GM23338 (cell line): Measurements from ENCODE around the gene AKNA. TPM values are rescaled to one million over a fixed set of nuclear protein-coding genes. Genes with fewer than 3 reads are reported as not detected.

Experiments used
- CREB1 ChIP-seq: fragments of 250-450 bp; sonication (Bioruptor Pico); IDR thresholded peaks from 2 replicates; pipeline ENCODE4 v1.5.0; 2020; ENCODE audit warnings: low read depth, mild to moderate bottlenecking, moderate library complexity
- EZH2phosphoT487 ChIP-seq: fragments of 200-600 bp; sonication (generic); IDR thresholded peaks from one replicate; pipeline ENCODE4 v1.8.1; 2018; ENCODE audit warnings: antibody characterized with exemption; ENCODE audit not compliant: unreplicated experiment
- JUNB ChIP-seq: IDR thresholded peaks from one replicate; pipeline ENCODE4 v1.6.1; 2016; ENCODE audit warnings: antibody characterized with exemption; ENCODE audit not compliant: unreplicated experiment
- NANOG ChIP-seq: IDR thresholded peaks from 2 replicates; pipeline ENCODE4 v1.6.1; 2016; ENCODE audit warnings: antibody characterized with exemption, borderline replicate concordance
- POLR2AphosphoS5 ChIP-seq: IDR thresholded peaks from 2 replicates; pipeline ENCODE4 v1.6.1; 2016; ENCODE audit warnings: antibody characterized with exemption, low read depth
- ZNF114 ChIP-seq: fragments of 250-450 bp; sonication (Bioruptor Pico); IDR thresholded peaks from 2 replicates; pipeline ENCODE4 v1.5.0; 2020; ENCODE audit warnings: mild to moderate bottlenecking, moderate library complexity
- ZNF331 ChIP-seq: fragments of 250-450 bp; sonication (Bioruptor Pico); IDR thresholded peaks from 2 replicates; pipeline ENCODE4 v1.5.0; 2020; ENCODE audit warnings: low read depth, mild to moderate bottlenecking, moderate library complexity
- polyA plus RNA-seq: library from polyadenylated mRNA; unstranded; fragments of >200 nt; fragmentation: Nextera tagmentation; extraction: Ambion mirVana; gene quantifications from 2 replicates; pipeline ENCODE4 v1.2.1, GENCODE V29; 2016
- total RNA-seq: library from RNA; depleted of rRNA; stranded (reverse); fragments of >200 nt; shearing (Covaris generic); gene quantifications from 2 replicates; pipeline ENCODE4 v1.2.3, GENCODE V29; 2014
- TF ChIP-seq, protein P1 (sequence below): fragments of 250-450 bp; sonication (Bioruptor Pico); IDR thresholded peaks from 2 replicates; pipeline ENCODE4 v1.5.0; 2020; ENCODE audit warnings: mild to moderate bottlenecking, moderate library complexity
- TF ChIP-seq, protein P2 (sequence below), 2 experiments: fragments of 200-600 bp in 1 of 2; sonication (generic) in 1 of 2; conservative IDR thresholded peaks; 2 replicates each; pipeline versions ENCODE4 v1.5.1 to v1.6.1; 2016 to 2017; ENCODE audit warnings: antibody characterized with exemption in 2 of 2, low read depth in 2 of 2, mild to moderate bottlenecking in 2 of 2, moderate library complexity in 1 of 2

AKNA gene
- total and polyA plus RNA-seq, 2 experiments from 2014 or later: 9.0 to 28.1 TPM

- TF ChIP-seq, protein P1, sequence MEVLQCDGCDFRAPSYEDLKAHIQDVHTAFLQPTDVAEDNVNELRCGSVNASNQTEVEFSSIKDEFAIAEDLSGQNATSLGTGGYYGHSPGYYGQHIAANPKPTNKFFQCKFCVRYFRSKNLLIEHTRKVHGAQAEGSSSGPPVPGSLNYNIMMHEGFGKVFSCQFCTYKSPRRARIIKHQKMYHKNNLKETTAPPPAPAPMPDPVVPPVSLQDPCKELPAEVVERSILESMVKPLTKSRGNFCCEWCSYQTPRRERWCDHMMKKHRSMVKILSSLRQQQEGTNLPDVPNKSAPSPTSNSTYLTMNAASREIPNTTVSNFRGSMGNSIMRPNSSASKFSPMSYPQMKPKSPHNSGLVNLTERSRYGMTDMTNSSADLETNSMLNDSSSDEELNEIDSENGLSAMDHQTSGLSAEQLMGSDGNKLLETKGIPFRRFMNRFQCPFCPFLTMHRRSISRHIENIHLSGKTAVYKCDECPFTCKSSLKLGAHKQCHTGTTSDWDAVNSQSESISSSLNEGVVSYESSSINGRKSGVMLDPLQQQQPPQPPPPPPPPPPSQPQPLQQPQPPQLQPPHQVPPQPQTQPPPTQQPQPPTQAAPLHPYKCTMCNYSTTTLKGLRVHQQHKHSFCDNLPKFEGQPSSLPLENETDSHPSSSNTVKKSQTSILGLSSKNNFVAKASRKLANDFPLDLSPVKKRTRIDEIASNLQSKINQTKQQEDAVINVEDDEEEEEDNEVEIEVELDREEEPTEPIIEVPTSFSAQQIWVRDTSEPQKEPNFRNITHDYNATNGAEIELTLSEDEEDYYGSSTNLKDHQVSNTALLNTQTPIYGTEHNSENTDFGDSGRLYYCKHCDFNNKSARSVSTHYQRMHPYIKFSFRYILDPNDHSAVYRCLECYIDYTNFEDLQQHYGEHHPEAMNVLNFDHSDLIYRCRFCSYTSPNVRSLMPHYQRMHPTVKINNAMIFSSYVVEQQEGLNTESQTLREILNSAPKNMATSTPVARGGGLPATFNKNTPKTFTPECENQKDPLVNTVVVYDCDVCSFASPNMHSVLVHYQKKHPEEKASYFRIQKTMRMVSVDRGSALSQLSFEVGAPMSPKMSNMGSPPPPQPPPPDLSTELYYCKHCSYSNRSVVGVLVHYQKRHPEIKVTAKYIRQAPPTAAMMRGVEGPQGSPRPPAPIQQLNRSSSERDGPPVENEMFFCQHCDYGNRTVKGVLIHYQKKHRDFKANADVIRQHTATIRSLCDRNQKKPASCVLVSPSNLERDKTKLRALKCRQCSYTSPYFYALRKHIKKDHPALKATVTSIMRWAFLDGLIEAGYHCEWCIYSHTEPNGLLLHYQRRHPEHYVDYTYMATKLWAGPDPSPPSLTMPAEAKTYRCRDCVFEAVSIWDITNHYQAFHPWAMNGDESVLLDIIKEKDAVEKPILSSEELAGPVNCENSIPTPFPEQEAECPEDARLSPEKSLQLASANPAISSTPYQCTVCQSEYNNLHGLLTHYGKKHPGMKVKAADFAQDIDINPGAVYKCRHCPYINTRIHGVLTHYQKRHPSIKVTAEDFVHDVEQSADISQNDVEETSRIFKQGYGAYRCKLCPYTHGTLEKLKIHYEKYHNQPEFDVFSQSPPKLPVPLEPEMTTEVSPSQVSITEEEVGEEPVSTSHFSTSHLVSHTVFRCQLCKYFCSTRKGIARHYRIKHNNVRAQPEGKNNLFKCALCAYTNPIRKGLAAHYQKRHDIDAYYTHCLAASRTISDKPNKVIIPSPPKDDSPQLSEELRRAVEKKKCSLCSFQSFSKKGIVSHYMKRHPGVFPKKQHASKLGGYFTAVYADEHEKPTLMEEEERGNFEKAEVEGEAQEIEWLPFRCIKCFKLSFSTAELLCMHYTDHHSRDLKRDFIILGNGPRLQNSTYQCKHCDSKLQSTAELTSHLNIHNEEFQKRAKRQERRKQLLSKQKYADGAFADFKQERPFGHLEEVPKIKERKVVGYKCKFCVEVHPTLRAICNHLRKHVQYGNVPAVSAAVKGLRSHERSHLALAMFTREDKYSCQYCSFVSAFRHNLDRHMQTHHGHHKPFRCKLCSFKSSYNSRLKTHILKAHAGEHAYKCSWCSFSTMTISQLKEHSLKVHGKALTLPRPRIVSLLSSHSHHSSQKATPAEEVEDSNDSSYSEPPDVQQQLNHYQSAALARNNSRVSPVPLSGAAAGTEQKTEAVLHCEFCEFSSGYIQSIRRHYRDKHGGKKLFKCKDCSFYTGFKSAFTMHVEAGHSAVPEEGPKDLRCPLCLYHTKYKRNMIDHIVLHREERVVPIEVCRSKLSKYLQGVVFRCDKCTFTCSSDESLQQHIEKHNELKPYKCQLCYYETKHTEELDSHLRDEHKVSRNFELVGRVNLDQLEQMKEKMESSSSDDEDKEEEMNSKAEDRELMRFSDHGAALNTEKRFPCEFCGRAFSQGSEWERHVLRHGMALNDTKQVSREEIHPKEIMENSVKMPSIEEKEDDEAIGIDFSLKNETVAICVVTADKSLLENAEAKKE: no peak
- TF ChIP-seq ZNF114 (CRISPR knock-in tag) (no peak), EZH2phosphoT487 (no peak), JUNB (no peak), ZNF331 (no peak), CREB1 (CRISPR knock-in tag) (no peak), NANOG (no peak), POLR2AphosphoS5 (no peak)
- TF ChIP-seq, protein P2, sequence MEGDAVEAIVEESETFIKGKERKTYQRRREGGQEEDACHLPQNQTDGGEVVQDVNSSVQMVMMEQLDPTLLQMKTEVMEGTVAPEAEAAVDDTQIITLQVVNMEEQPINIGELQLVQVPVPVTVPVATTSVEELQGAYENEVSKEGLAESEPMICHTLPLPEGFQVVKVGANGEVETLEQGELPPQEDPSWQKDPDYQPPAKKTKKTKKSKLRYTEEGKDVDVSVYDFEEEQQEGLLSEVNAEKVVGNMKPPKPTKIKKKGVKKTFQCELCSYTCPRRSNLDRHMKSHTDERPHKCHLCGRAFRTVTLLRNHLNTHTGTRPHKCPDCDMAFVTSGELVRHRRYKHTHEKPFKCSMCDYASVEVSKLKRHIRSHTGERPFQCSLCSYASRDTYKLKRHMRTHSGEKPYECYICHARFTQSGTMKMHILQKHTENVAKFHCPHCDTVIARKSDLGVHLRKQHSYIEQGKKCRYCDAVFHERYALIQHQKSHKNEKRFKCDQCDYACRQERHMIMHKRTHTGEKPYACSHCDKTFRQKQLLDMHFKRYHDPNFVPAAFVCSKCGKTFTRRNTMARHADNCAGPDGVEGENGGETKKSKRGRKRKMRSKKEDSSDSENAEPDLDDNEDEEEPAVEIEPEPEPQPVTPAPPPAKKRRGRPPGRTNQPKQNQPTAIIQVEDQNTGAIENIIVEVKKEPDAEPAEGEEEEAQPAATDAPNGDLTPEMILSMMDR (conservative IDR thresholded peaks at IDR 0.05; ENCODE audit: low read depth in 2 of 2): no peak
Observed at GRCh38 chr9:114375386-114376175, 12.2 kb downstream of the AKNA start (continued).
